HG03159 (cell line): Measurements from ENCODE around the gene PFKFB4.
"Not testable (repeated sequence)": the region's sequence is repeated elsewhere in the genome, so short reads cannot be mapped to it uniquely, and the experiment has no call there.

ENCODE experiments used
- ATAC-seq: cut with Tn5 transposase; IDR thresholded peaks from one replicate; pipeline ENCODE4 v1.9.1; 2021; ENCODE audit warnings: mild to moderate bottlenecking, moderate library complexity; ENCODE audit not compliant: unreplicated experiment

PFKFB4 gene

GRCh38 chr3:48502728-48503168, 53.9 kb downstream of the PFKFB4 start:
- ATAC-seq, result no peak

- no peak for ATAC-seq
These were observed 54.5 kb downstream of the PFKFB4 start for GRCh38 chr3:48502121-48502520.

GRCh38 chr3:48501196-48501595, 55.4 kb downstream of the PFKFB4 start:
- no peak for ATAC-seq

- no peak for ATAC-seq
These were observed 55.9 kb downstream of the PFKFB4 start for GRCh38 chr3:48500656-48501055.

- ATAC-seq, result no peak
These were observed 63.5 kb downstream of the PFKFB4 start for GRCh38 chr3:48493203-48493501.

- no peak for ATAC-seq
These were observed 64.0 kb downstream of the PFKFB4 start for GRCh38 chr3:48492461-48493202.

- ATAC-seq, result no peak
These were observed 69.7 kb downstream of the PFKFB4 start for GRCh38 chr3:48486952-48487351.

- not testable (repeated sequence) for ATAC-seq
These were observed 73.8 kb downstream of the PFKFB4 start for GRCh38 chr3:48482822-48483221.

GRCh38 chr3:48480891-48481290, 75.7 kb downstream of the PFKFB4 start:
- ATAC-seq, result not testable (repeated sequence)

- ATAC-seq, result no peak
These were observed 77.7 kb downstream of the PFKFB4 start for GRCh38 chr3:48478626-48479555.

GRCh38 chr3:48477959-48478520, 78.6 kb downstream of the PFKFB4 start:
- ATAC-seq, result no peak

- no peak for ATAC-seq
These were observed 80.1 kb downstream of the PFKFB4 start for GRCh38 chr3:48476426-48477053.

GRCh38 chr3:48475188-48475587, 81.4 kb downstream of the PFKFB4 start:
- no peak for ATAC-seq

GRCh38 chr3:48474619-48475018, 82.0 kb downstream of the PFKFB4 start:
- ATAC-seq, result no peak

GRCh38 chr3:48474031-48474430, 82.6 kb downstream of the PFKFB4 start:
- ATAC-seq, result not testable (repeated sequence)

GRCh38 chr3:48473617-48473952, 83.0 kb downstream of the PFKFB4 start:
- ATAC-seq, result peak; percentile 1

GRCh38 chr3:48472923-48473616, 83.5 kb downstream of the PFKFB4 start:
- ATAC-seq, result peak; percentile 80

- ATAC-seq, result no peak
These were observed 84.0 kb downstream of the PFKFB4 start for GRCh38 chr3:48472673-48472922.

GRCh38 chr3:48470286-48470685, 86.3 kb downstream of the PFKFB4 start:
- ATAC-seq, result no peak

- no peak for ATAC-seq
These were observed 87.3 kb downstream of the PFKFB4 start for GRCh38 chr3:48469046-48469915.
